K562 (cell line): ENCODE measurements around the gene ARHGAP9. TPM values are rescaled to one million over a fixed set of nuclear protein-coding genes. Genes with fewer than 3 reads are reported as not detected.
A peak's percentile ranks its signal among the peaks of the same experiment; 100 is the strongest.

ENCODE experiments used
- CBX5 ChIP-seq: IDR thresholded peaks from 2 replicates; pipeline ENCODE4 v1.6.1; 2014; ENCODE audit warnings: low read depth, borderline replicate concordance
- E4F1 ChIP-seq: fragments of 250-450 bp; sonication (Bioruptor Pico); IDR thresholded peaks from 2 replicates; pipeline ENCODE4 v1.5.0; 2021; ENCODE audit warnings: mild to moderate bottlenecking, borderline replicate concordance
- ETV6 ChIP-seq, 3 experiments: fragments of 150-350 bp in 1 of 3; sonication (generic) in 1 of 3; formaldehyde crosslinking in 1 of 3; IDR thresholded peaks; 2 replicates each; pipeline versions ENCODE4 v1.6.1 to v1.8.0; 2014 to 2022; ENCODE audit warnings: borderline replicate concordance in 2 of 3, low read depth in 2 of 3, antibody characterized with exemption in 1 of 3, low read length in 1 of 3, mild to moderate bottlenecking in 1 of 3, missing genetic modification reagents in 1 of 3
- GTF2B ChIP-seq: IDR thresholded peaks from 2 replicates; pipeline ENCODE4 v1.6.1; 2011; ENCODE audit not compliant: insufficient read length; ENCODE audit errors: extremely low read depth
- JUN ChIP-seq, 2 experiments: sonication (generic) in 1 of 2; formaldehyde crosslinking in 1 of 2; IDR thresholded peaks; 2 replicates each; pipeline versions ENCODE4 v1.6.1 to v1.8.0; 2012 to 2022; ENCODE audit warnings: borderline replicate concordance in 2 of 2, mild to moderate bottlenecking in 2 of 2, improper control_type of control experiment in 1 of 2, low read depth in 1 of 2, low read length in 1 of 2, missing genetic modification reagents in 1 of 2
- MCM3 ChIP-seq: fragments of 450-650 bp; IDR thresholded peaks from 2 replicates; pipeline ENCODE4 v1.6.1; 2016
- NCOA1 ChIP-seq: fragments of 450-650 bp; IDR thresholded peaks from 2 replicates; pipeline ENCODE4 v1.6.1; 2016; ENCODE audit warnings: low read depth
- NR1H2 ChIP-seq: sonication (generic); formaldehyde crosslinking; IDR thresholded peaks from 2 replicates; pipeline ENCODE4 v1.4.0; 2020; ENCODE audit warnings: mild to moderate bottlenecking, missing genetic modification reagents
- REST ChIP-seq, 2 experiments: fragments of 450-650 bp; formaldehyde crosslinking in 1 of 2; IDR thresholded peaks; 2 replicates each; pipeline versions ENCODE4 v1.4.0 to v1.6.1; 2014 to 2020; ENCODE audit warnings: mild to moderate bottlenecking in 2 of 2, borderline replicate concordance in 1 of 2, low read depth in 1 of 2
- SRSF3 ChIP-seq: fragments of 200-400 bp; formaldehyde crosslinking; IDR thresholded peaks from 2 replicates; pipeline ENCODE4 v1.6.1; 2016; ENCODE audit warnings: mild to moderate bottlenecking, low read length, moderate library complexity; ENCODE audit not compliant: insufficient read depth
- THRB ChIP-seq: fragments of 450-650 bp; formaldehyde crosslinking; conservative IDR thresholded peaks from 2 replicates; pipeline ENCODE4 v1.4.0; 2022; ENCODE audit warnings: mild to moderate bottlenecking, missing genetic modification characterization
- U2AF2 ChIP-seq: fragments of 200-400 bp; formaldehyde crosslinking; optimal IDR thresholded peaks from 2 replicates; pipeline ENCODE3; 2017; ENCODE audit warnings: low read depth, mild to moderate bottlenecking, low read length
- ZNF76 ChIP-seq: fragments of 250-450 bp; sonication (Bioruptor Pico); IDR thresholded peaks from 2 replicates; pipeline ENCODE4 v1.4.0; 2020; ENCODE audit warnings: mild to moderate bottlenecking, moderate library complexity, borderline replicate concordance
- ZNF77 ChIP-seq: fragments of 250-450 bp; sonication (Bioruptor Pico); IDR thresholded peaks from 2 replicates; pipeline ENCODE4 v1.5.0; 2020
- polyA plus RNA-seq, 8 experiments: library from polyadenylated mRNA; depleted of rRNA in 4 of 8; stranded (reverse) in 5 of 8; unstranded in 3 of 8; fragments of >200 nt; fragmentation: Nextera tagmentation in 2 of 8; fragmentation: Illumina TruSeq in 1 of 8; extraction: Ambion mirVana in 2 of 8; extraction: Trizol in 1 of 8; gene quantifications; 2 replicates each; pipeline versions ENCODE4 v1.2.1 to v1.2.3, GENCODE V29; 2011 to 2014; ENCODE audit warnings: inconsistent platforms in 1 of 8, missing spikeins in 1 of 8
- total RNA-seq, 7 experiments: library from RNA; depleted of rRNA in 6 of 7; stranded (reverse); fragments of >200 nt in 6 of 7; fragmentation: Illumina TruSeq in 2 of 7; extraction: Trizol in 2 of 7; gene quantifications; 2 replicates each; pipeline versions ENCODE4 v1.2.1 to v1.2.3, GENCODE V29; 2011 to 2021; ENCODE audit warnings: low replicate concordance in 1 of 7

Gene ARHGAP9
- total and polyA plus RNA-seq, 9 of the 15 experiments (the other 6 are each of a cell fraction or from before 2014, with no cell fraction given), result 1.5 to 10.2 (median 5.1) TPM

- TF ChIP-seq THRB, result no peak
- no peak for TF ChIP-seq U2AF2
- no peak for TF ChIP-seq E4F1 (CRISPR knock-in tag)
- TF ChIP-seq CBX5, result no peak
- no peak for TF ChIP-seq REST (IDR thresholded peaks at IDR 0.05; ENCODE audit: borderline replicate concordance)
- no peak for TF ChIP-seq REST (CRISPR knock-in tag; IDR thresholded peaks at IDR 0.05; ENCODE audit: low read depth)
- no peak for TF ChIP-seq ETV6 (IDR thresholded peaks at IDR 0.05; ENCODE audit: borderline replicate concordance in 1 of 2, low read depth in 2 of 2, low read length in 1 of 2)
- no peak for TF ChIP-seq ETV6 (CRISPR knock-in tag; IDR thresholded peaks at IDR 0.05; ENCODE audit: borderline replicate concordance)
- TF ChIP-seq NR1H2 (CRISPR knock-in tag), result no peak
- no peak for TF ChIP-seq GTF2B
- 0 out of 2 replicates have a peak, but pooled peaks have one; percentile 4 for TF ChIP-seq JUN (IDR thresholded peaks at IDR 0.05; ENCODE audit: borderline replicate concordance, low read depth, low read length)
- no peak for TF ChIP-seq JUN (CRISPR knock-in tag; IDR thresholded peaks at IDR 0.05; ENCODE audit: borderline replicate concordance)
- TF ChIP-seq ZNF77 (CRISPR knock-in tag), result no peak
- TF ChIP-seq ZNF76 (CRISPR knock-in tag), result no peak
- TF ChIP-seq SRSF3, result no peak
- no peak for TF ChIP-seq NCOA1
- TF ChIP-seq MCM3, result no peak
Observed at GRCh38 chr12:57521525-57522010, 41.9 kb upstream of the ARHGAP9 start (continued).
